Measurements from ENCODE around the gene SARM1. TPM values are rescaled to one million over a fixed set of nuclear protein-coding genes. Genes with fewer than 3 reads are reported as not detected.

The SARM1 gene
- total RNA-seq, 1 experiment from 2014 or later, result 5.1 TPM

- H3K4me1 ChIP-seq (ENCODE audit: insufficient read depth, low read length), result no peaks in the 10 kb centered on the region
- Mint-ChIP-seq H3K36me3 (ENCODE audit: insufficient read depth in 1 of 3, low read depth in 3 of 3) (peaks cover 22 to 49% (median 44%) of the 10 kb centered on the region in 3 experiments; a peak in 6 of 7 replicates), H3K4me3 (no peak overlapping the region), H3K27me3 (ENCODE audit: low read depth) (no peaks in the 10 kb centered on the region), H3K9me3 (no peaks in the 10 kb centered on the region), H3K27ac (no peak overlapping the region), H3K4me1 (peaks cover 9 to 11% of the 10 kb centered on the region in 2 experiments)
- no peak for TF ChIP-seq CTCF (conservative IDR thresholded peaks at IDR 0.05)
- H3K4ac ChIP-seq (ENCODE audit: low read depth, low read length), result no peak overlapping the region
- H4K8ac ChIP-seq (replicated peaks; ENCODE audit: insufficient read length, low read depth, low read length), result no peak overlapping the region
- no peak overlapping the region for H2BK12ac ChIP-seq (ENCODE audit: insufficient read length, low read depth, low read length)
- H3K79me1 ChIP-seq (ENCODE audit: insufficient read depth, low read depth, low read length, poor library complexity, severe bottlenecking), result peaks cover 9% of the 10 kb centered on the region
- H2BK15ac ChIP-seq (ENCODE audit: low read depth, low read length), result no peak overlapping the region
- H2BK120ac ChIP-seq (ENCODE audit: low read depth, low read length, poor library complexity, severe bottlenecking), result no peak overlapping the region
- H2BK5ac ChIP-seq (ENCODE audit: insufficient read length, low read length), result no peak overlapping the region
- H3K27ac ChIP-seq (ENCODE audit: insufficient read length, low read depth, low read length), result no peak overlapping the region
- H3K14ac ChIP-seq (ENCODE audit: insufficient read depth, low read length), result no peak overlapping the region
- H3K9ac ChIP-seq (ENCODE audit: extremely low read depth, insufficient read length, low read length), result no peak overlapping the region
- no peak overlapping the region for H3T11ph ChIP-seq (ENCODE audit: low read length)
- no CpG with 5 or more reads among the region's 9 CpGs for WGBS (ENCODE audit: extremely low coverage, insufficient read length, low lambda C conversion rate)
- no peak overlapping the region for H2AFZ ChIP-seq (ENCODE audit: low read length)
- peak; percentile 18 for DNase-seq
- H3K79me2 ChIP-seq (ENCODE audit: insufficient read depth, low read length), result peaks cover 28% of the 10 kb centered on the region; the same call in 1 of the 2 replicates
- H3K27me3 ChIP-seq (ENCODE audit: insufficient read depth, low read length), result no peaks in the 10 kb centered on the region
- no peak overlapping the region for H3K18ac ChIP-seq (ENCODE audit: insufficient read length, low read depth, low read length)
- H3K4me2 ChIP-seq (ENCODE audit: insufficient read depth, insufficient read length, low read length), result no peak overlapping the region
- no peak overlapping the region for H4K5ac ChIP-seq (ENCODE audit: insufficient read length, low read depth, low read length)
- H2AK5ac ChIP-seq (ENCODE audit: insufficient read length, low read length), result no peak overlapping the region
- H2BK20ac ChIP-seq (ENCODE audit: low read depth, low read length, poor library complexity, severe bottlenecking), result no peak overlapping the region
- no peaks in the 10 kb centered on the region for H3K23me2 ChIP-seq (ENCODE audit: insufficient read length, low read depth, low read length, poor library complexity, severe bottlenecking)
- H4K20me1 ChIP-seq (ENCODE audit: control insufficient read depth, insufficient read depth, insufficient read length), result peaks cover 3% of the 10 kb centered on the region
- no peak overlapping the region for H3K23ac ChIP-seq (ENCODE audit: insufficient read length, low read depth, low read length)
- H4K91ac ChIP-seq (ENCODE audit: insufficient read length, low read depth, low read length), result no peak overlapping the region
- H3K56ac ChIP-seq (ENCODE audit: insufficient read length, low read depth, low read length), result no peak overlapping the region
- no peaks in the 10 kb centered on the region for H3K9me3 ChIP-seq (ENCODE audit: control insufficient read depth, low read depth, low read length)
These were observed 44.4 kb upstream of the SARM1 start for GRCh38 chr17:28327031-28327607.

Measured in H9 (cell line).